WTC11 (cell line): Measurements from ENCODE around the gene PLCG2. TPM values are rescaled to one million over a fixed set of nuclear protein-coding genes. Genes with fewer than 3 reads are reported as not detected.

ENCODE experiments used
- ATAC-seq: fragments of 200-7000 bp; cut with Tn5 transposase; 2 replicates; pipeline ENCODE4 v1.10.0; 2021; ENCODE audit warnings: mild to moderate bottlenecking, moderate library complexity
- CTCF ChIA-PET: fragments of 300-600 bp; sonication (Branson Sonifier 250); formaldehyde crosslinking; loops from one replicate; lab custom pipeline; 2021; ENCODE audit warnings: antibody characterized with exemption; lab: Charles Lee
- POLR2A ChIA-PET: fragments of 350-600 bp; sonication (Branson Sonifier 250); formaldehyde crosslinking; loops from one replicate; lab custom pipeline; 2021; ENCODE audit warnings: antibody characterized with exemption; lab: Charles Lee
- DNase-seq: peaks from one replicate; pipeline ENCODE4 v3.0.0; 2021; ENCODE audit warnings: low spot score
- H3K27ac Mint-ChIP-seq: 2 replicates; pipeline ENCODE4 v1.8.0; 2021; ENCODE audit warnings: mixed read lengths
- H3K27me3 Mint-ChIP-seq: 2 replicates; pipeline ENCODE4 v1.8.0; 2021; ENCODE audit warnings: low read depth, mild to moderate bottlenecking, moderate library complexity, mixed read lengths
- H3K36me3 Mint-ChIP-seq: 2 replicates; pipeline ENCODE4 v1.8.0; 2021; ENCODE audit warnings: mixed read lengths
- H3K4me1 Mint-ChIP-seq: 2 replicates; pipeline ENCODE4 v1.8.0; 2022; ENCODE audit warnings: mixed read lengths
- H3K4me3 Mint-ChIP-seq: 2 replicates; pipeline ENCODE4 v1.8.0; 2021; ENCODE audit warnings: mild to moderate bottlenecking, moderate library complexity, mixed read lengths
- H3K9me3 Mint-ChIP-seq: 2 replicates; pipeline ENCODE4 v1.8.0; 2021; ENCODE audit warnings: mixed read lengths
- CREM ChIP-seq: sonication (generic); formaldehyde crosslinking; IDR thresholded peaks from 2 replicates; pipeline ENCODE4 v1.8.1; 2022; ENCODE audit warnings: mild to moderate bottlenecking, missing genetic modification reagents, moderate library complexity
- ESRRA ChIP-seq: sonication (generic); formaldehyde crosslinking; IDR thresholded peaks from 2 replicates; pipeline ENCODE4 v1.8.1; 2022; ENCODE audit warnings: mild to moderate bottlenecking, missing genetic modification reagents, borderline replicate concordance
- GRHL2 ChIP-seq: fragments of 250-450 bp; sonication (Bioruptor Pico); IDR thresholded peaks from 2 replicates; pipeline ENCODE4 v1.8.0; 2022; ENCODE audit warnings: mild to moderate bottlenecking, moderate library complexity; ENCODE audit not compliant: insufficient replicate concordance, severe bottlenecking
- JUN ChIP-seq: sonication (generic); formaldehyde crosslinking; IDR thresholded peaks from 2 replicates; pipeline ENCODE4 v1.8.0; 2023; ENCODE audit warnings: mild to moderate bottlenecking, missing genetic modification reagents
- SMAD4 ChIP-seq: sonication (generic); formaldehyde crosslinking; IDR thresholded peaks from 2 replicates; pipeline ENCODE4 v1.8.0; 2022; ENCODE audit warnings: mild to moderate bottlenecking, missing genetic modification reagents
- ZNF121 ChIP-seq: sonication (generic); formaldehyde crosslinking; IDR thresholded peaks from 2 replicates; pipeline ENCODE4 v1.8.0; 2023; ENCODE audit warnings: missing genetic modification reagents
- ZNF423 ChIP-seq: fragments of 250-450 bp; sonication (Bioruptor Pico); IDR thresholded peaks from 2 replicates; pipeline ENCODE4 v2.1.2; 2022; ENCODE audit warnings: mild to moderate bottlenecking, moderate library complexity
- total RNA-seq: library from RNA; stranded (reverse); gene quantifications from 3 replicates; pipeline ENCODE4 v1.2.3, GENCODE V29; 2021
- TF ChIP-seq, protein P1 (sequence below): sonication (generic); formaldehyde crosslinking; IDR thresholded peaks from 2 replicates; pipeline ENCODE4 v1.8.1; 2023; ENCODE audit warnings: mild to moderate bottlenecking, missing genetic modification reagents, moderate library complexity
- TF ChIP-seq, protein P2 (sequence below): sonication (generic); formaldehyde crosslinking; IDR thresholded peaks from 2 replicates; pipeline ENCODE4 v1.8.0; 2022; ENCODE audit warnings: mild to moderate bottlenecking, missing genetic modification reagents
- TF ChIP-seq, protein P3 (sequence below): sonication (generic); formaldehyde crosslinking; IDR thresholded peaks from 2 replicates; pipeline ENCODE4 v1.8.1; 2022; ENCODE audit warnings: missing genetic modification reagents, borderline replicate concordance
- TF ChIP-seq, protein P4 (sequence below): sonication (generic); formaldehyde crosslinking; IDR thresholded peaks from 2 replicates; pipeline ENCODE4 v1.8.0; 2023; ENCODE audit warnings: missing genetic modification reagents, mild to moderate bottlenecking, borderline replicate concordance
- TF ChIP-seq, protein P5 (sequence below): sonication (generic); formaldehyde crosslinking; IDR thresholded peaks from 2 replicates; pipeline ENCODE4 v1.8.0; 2022; ENCODE audit warnings: mild to moderate bottlenecking, missing genetic modification reagents
- TF ChIP-seq, protein P6 (sequence below): sonication (generic); formaldehyde crosslinking; IDR thresholded peaks from 2 replicates; pipeline ENCODE4 v1.8.1; 2023; ENCODE audit warnings: mild to moderate bottlenecking, missing genetic modification reagents
- TF ChIP-seq, protein P7 (sequence below): sonication (generic); formaldehyde crosslinking; IDR thresholded peaks from 2 replicates; pipeline ENCODE4 v1.8.1; 2022; ENCODE audit warnings: low read depth, missing genetic modification reagents, borderline replicate concordance
- TF ChIP-seq, protein P8 (sequence below): sonication (generic); formaldehyde crosslinking; IDR thresholded peaks from 2 replicates; pipeline ENCODE4 v1.8.0; 2023; ENCODE audit warnings: missing genetic modification reagents
- TF ChIP-seq, protein P9 (sequence below): fragments of 200-600 bp; IDR thresholded peaks from 2 replicates; pipeline ENCODE4 v1.8.0; 2022; ENCODE audit warnings: antibody characterized with exemption

PLCG2 gene
- total RNA-seq, 1 experiment from 2014 or later, result 7.0 TPM

DNA sequence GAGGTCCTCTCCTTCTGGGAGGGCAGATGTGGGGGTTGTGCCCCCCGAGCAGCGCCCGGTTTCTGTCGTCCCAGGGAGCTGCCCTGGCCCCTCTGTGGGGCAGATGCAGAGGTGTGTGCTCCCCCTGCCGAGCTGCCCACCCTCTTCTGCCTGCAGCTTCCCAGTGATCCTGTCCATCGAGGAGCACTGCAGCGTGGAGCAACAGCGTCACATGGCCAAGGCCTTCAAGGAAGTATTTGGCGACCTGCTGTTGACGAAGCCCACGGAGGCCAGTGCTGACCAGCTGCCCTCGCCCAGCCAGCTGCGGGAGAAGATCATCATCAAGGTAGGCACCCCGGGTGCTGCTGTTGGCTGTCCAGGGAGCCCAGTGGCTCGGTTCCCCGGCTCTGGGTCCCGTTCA is 121.4 kb downstream of the PLCG2 start:
- ATAC-seq (no peak), DNase-seq (no peak)
- ChIA-PET POLR2A (no interaction called here), CTCF (no interaction called here)
- H3K4me1 Mint-ChIP-seq, result no peaks in the 10 kb centered on the region
- H3K4me3 Mint-ChIP-seq, result no peak overlapping the region
- H3K9me3 Mint-ChIP-seq, result peaks cover 11% of the 10 kb centered on the region
- peaks cover 9% of the 10 kb centered on the region for H3K36me3 Mint-ChIP-seq
- H3K27ac Mint-ChIP-seq, result no peak overlapping the region; the same call in 1 of the 2 replicates
- TF ChIP-seq, protein P1, sequence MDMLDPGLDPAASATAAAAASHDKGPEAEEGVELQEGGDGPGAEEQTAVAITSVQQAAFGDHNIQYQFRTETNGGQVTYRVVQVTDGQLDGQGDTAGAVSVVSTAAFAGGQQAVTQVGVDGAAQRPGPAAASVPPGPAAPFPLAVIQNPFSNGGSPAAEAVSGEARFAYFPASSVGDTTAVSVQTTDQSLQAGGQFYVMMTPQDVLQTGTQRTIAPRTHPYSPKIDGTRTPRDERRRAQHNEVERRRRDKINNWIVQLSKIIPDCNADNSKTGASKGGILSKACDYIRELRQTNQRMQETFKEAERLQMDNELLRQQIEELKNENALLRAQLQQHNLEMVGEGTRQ (CRISPR knock-in tag), result no peak
- TF ChIP-seq GRHL2 (no peak), ZNF121 (CRISPR knock-in tag) (no peak), ESRRA (CRISPR knock-in tag) (no peak), SMAD4 (CRISPR knock-in tag) (no peak), CREM (CRISPR knock-in tag) (no peak), JUN (CRISPR knock-in tag) (no peak), ZNF423 (CRISPR knock-in tag) (no peak)
- TF ChIP-seq, protein P2, sequence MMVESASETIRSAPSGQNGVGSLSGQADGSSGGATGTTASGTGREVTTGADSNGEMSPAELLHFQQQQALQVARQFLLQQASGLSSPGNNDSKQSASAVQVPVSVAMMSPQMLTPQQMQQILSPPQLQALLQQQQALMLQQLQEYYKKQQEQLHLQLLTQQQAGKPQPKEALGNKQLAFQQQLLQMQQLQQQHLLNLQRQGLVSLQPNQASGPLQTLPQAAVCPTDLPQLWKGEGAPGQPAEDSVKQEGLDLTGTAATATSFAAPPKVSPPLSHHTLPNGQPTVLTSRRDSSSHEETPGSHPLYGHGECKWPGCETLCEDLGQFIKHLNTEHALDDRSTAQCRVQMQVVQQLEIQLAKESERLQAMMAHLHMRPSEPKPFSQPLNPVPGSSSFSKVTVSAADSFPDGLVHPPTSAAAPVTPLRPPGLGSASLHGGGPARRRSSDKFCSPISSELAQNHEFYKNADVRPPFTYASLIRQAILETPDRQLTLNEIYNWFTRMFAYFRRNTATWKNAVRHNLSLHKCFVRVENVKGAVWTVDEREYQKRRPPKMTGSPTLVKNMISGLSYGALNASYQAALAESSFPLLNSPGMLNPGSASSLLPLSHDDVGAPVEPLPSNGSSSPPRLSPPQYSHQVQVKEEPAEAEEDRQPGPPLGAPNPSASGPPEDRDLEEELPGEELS (CRISPR knock-in tag), result no peak
- TF ChIP-seq, protein P3, sequence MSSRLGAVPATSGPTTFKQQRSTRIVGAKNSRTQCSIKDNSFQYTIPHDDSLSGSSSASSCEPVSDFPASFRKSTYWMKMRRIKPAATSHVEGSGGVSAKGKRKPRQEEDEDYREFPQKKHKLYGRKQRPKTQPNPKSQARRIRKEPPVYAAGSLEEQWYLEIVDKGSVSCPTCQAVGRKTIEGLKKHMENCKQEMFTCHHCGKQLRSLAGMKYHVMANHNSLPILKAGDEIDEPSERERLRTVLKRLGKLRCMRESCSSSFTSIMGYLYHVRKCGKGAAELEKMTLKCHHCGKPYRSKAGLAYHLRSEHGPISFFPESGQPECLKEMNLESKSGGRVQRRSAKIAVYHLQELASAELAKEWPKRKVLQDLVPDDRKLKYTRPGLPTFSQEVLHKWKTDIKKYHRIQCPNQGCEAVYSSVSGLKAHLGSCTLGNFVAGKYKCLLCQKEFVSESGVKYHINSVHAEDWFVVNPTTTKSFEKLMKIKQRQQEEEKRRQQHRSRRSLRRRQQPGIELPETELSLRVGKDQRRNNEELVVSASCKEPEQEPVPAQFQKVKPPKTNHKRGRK, result no peak
- TF ChIP-seq, protein P4, sequence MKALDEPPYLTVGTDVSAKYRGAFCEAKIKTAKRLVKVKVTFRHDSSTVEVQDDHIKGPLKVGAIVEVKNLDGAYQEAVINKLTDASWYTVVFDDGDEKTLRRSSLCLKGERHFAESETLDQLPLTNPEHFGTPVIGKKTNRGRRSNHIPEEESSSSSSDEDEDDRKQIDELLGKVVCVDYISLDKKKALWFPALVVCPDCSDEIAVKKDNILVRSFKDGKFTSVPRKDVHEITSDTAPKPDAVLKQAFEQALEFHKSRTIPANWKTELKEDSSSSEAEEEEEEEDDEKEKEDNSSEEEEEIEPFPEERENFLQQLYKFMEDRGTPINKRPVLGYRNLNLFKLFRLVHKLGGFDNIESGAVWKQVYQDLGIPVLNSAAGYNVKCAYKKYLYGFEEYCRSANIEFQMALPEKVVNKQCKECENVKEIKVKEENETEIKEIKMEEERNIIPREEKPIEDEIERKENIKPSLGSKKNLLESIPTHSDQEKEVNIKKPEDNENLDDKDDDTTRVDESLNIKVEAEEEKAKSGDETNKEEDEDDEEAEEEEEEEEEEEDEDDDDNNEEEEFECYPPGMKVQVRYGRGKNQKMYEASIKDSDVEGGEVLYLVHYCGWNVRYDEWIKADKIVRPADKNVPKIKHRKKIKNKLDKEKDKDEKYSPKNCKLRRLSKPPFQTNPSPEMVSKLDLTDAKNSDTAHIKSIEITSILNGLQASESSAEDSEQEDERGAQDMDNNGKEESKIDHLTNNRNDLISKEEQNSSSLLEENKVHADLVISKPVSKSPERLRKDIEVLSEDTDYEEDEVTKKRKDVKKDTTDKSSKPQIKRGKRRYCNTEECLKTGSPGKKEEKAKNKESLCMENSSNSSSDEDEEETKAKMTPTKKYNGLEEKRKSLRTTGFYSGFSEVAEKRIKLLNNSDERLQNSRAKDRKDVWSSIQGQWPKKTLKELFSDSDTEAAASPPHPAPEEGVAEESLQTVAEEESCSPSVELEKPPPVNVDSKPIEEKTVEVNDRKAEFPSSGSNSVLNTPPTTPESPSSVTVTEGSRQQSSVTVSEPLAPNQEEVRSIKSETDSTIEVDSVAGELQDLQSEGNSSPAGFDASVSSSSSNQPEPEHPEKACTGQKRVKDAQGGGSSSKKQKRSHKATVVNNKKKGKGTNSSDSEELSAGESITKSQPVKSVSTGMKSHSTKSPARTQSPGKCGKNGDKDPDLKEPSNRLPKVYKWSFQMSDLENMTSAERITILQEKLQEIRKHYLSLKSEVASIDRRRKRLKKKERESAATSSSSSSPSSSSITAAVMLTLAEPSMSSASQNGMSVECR (CRISPR knock-in tag), result no peak
- TF ChIP-seq, protein P5, sequence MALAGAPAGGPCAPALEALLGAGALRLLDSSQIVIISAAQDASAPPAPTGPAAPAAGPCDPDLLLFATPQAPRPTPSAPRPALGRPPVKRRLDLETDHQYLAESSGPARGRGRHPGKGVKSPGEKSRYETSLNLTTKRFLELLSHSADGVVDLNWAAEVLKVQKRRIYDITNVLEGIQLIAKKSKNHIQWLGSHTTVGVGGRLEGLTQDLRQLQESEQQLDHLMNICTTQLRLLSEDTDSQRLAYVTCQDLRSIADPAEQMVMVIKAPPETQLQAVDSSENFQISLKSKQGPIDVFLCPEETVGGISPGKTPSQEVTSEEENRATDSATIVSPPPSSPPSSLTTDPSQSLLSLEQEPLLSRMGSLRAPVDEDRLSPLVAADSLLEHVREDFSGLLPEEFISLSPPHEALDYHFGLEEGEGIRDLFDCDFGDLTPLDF (CRISPR knock-in tag), result no peak
- TF ChIP-seq, protein P6, sequence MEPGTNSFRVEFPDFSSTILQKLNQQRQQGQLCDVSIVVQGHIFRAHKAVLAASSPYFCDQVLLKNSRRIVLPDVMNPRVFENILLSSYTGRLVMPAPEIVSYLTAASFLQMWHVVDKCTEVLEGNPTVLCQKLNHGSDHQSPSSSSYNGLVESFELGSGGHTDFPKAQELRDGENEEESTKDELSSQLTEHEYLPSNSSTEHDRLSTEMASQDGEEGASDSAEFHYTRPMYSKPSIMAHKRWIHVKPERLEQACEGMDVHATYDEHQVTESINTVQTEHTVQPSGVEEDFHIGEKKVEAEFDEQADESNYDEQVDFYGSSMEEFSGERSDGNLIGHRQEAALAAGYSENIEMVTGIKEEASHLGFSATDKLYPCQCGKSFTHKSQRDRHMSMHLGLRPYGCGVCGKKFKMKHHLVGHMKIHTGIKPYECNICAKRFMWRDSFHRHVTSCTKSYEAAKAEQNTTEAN (CRISPR knock-in tag), result no peak
- TF ChIP-seq, protein P7, sequence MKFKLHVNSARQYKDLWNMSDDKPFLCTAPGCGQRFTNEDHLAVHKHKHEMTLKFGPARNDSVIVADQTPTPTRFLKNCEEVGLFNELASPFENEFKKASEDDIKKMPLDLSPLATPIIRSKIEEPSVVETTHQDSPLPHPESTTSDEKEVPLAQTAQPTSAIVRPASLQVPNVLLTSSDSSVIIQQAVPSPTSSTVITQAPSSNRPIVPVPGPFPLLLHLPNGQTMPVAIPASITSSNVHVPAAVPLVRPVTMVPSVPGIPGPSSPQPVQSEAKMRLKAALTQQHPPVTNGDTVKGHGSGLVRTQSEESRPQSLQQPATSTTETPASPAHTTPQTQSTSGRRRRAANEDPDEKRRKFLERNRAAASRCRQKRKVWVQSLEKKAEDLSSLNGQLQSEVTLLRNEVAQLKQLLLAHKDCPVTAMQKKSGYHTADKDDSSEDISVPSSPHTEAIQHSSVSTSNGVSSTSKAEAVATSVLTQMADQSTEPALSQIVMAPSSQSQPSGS (CRISPR knock-in tag), result no peak
- TF ChIP-seq, protein P8, sequence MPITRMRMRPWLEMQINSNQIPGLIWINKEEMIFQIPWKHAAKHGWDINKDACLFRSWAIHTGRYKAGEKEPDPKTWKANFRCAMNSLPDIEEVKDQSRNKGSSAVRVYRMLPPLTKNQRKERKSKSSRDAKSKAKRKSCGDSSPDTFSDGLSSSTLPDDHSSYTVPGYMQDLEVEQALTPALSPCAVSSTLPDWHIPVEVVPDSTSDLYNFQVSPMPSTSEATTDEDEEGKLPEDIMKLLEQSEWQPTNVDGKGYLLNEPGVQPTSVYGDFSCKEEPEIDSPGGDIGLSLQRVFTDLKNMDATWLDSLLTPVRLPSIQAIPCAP (CRISPR knock-in tag), result no peak
- TF ChIP-seq, protein P9, sequence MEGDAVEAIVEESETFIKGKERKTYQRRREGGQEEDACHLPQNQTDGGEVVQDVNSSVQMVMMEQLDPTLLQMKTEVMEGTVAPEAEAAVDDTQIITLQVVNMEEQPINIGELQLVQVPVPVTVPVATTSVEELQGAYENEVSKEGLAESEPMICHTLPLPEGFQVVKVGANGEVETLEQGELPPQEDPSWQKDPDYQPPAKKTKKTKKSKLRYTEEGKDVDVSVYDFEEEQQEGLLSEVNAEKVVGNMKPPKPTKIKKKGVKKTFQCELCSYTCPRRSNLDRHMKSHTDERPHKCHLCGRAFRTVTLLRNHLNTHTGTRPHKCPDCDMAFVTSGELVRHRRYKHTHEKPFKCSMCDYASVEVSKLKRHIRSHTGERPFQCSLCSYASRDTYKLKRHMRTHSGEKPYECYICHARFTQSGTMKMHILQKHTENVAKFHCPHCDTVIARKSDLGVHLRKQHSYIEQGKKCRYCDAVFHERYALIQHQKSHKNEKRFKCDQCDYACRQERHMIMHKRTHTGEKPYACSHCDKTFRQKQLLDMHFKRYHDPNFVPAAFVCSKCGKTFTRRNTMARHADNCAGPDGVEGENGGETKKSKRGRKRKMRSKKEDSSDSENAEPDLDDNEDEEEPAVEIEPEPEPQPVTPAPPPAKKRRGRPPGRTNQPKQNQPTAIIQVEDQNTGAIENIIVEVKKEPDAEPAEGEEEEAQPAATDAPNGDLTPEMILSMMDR, result no peak
- H3K27me3 Mint-ChIP-seq, result no peaks in the 10 kb centered on the region
